IMR-90 (cell line): ENCODE measurements around the gene MARCHF9.

Experiments
- CHD1 ChIP-seq: IDR thresholded peaks from 2 replicates; pipeline ENCODE4 v1.6.1; 2012; ENCODE audit warnings: low read depth, low read length, improper control_type of control experiment
- MXI1 ChIP-seq: IDR thresholded peaks from 2 replicates; pipeline ENCODE4 v1.6.1; 2012; ENCODE audit warnings: low read depth, mild to moderate bottlenecking, low read length, moderate library complexity, borderline replicate concordance
- POLR2A ChIP-seq: IDR thresholded peaks from 2 replicates; pipeline ENCODE4 v1.6.1; 2012; ENCODE audit warnings: mild to moderate bottlenecking, low read depth, low read length
- USF2 ChIP-seq: fragments of 150-350 bp; IDR thresholded peaks from 2 replicates; pipeline ENCODE4 v1.6.1; 2017; ENCODE audit warnings: mild to moderate bottlenecking, antibody characterized with exemption, low read length, low read depth
- TF ChIP-seq, protein P1 (sequence below): conservative IDR thresholded peaks from 2 replicates; pipeline ENCODE4 v1.5.1; 2012; ENCODE audit warnings: mild to moderate bottlenecking, low read depth, low read length, improper control_type of control experiment

GRCh38 chr12:57713209-57713608, 41.7 kb upstream of the MARCHF9 start:
- TF ChIP-seq, protein P1, sequence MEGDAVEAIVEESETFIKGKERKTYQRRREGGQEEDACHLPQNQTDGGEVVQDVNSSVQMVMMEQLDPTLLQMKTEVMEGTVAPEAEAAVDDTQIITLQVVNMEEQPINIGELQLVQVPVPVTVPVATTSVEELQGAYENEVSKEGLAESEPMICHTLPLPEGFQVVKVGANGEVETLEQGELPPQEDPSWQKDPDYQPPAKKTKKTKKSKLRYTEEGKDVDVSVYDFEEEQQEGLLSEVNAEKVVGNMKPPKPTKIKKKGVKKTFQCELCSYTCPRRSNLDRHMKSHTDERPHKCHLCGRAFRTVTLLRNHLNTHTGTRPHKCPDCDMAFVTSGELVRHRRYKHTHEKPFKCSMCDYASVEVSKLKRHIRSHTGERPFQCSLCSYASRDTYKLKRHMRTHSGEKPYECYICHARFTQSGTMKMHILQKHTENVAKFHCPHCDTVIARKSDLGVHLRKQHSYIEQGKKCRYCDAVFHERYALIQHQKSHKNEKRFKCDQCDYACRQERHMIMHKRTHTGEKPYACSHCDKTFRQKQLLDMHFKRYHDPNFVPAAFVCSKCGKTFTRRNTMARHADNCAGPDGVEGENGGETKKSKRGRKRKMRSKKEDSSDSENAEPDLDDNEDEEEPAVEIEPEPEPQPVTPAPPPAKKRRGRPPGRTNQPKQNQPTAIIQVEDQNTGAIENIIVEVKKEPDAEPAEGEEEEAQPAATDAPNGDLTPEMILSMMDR: no peak
- TF ChIP-seq POLR2A: no peak
- no peak for TF ChIP-seq CHD1
- no peak for TF ChIP-seq USF2
- no peak for TF ChIP-seq MXI1
